NB4 (cell line): Measurements from ENCODE around the gene CASTOR2.
"Not testable (repeated sequence)": the region's sequence is repeated elsewhere in the genome, so short reads cannot be mapped to it uniquely, and the experiment has no call there.

Experiments
- DNase-seq: peaks from one replicate; pipeline ENCODE4 v3.0.0; 2010; ENCODE audit warnings: low read depth
- H3K4me3 ChIP-seq: one replicate; pipeline ENCODE4 v1.5.1; 2011; ENCODE audit warnings: mild to moderate bottlenecking, low read depth, low read length, moderate library complexity
- CTCF ChIP-seq: IDR thresholded peaks from one replicate; pipeline ENCODE4 v1.5.1; 2012; ENCODE audit warnings: low read depth, low read length
- MAX ChIP-seq: IDR thresholded peaks from 2 replicates; pipeline ENCODE4 v1.6.1; 2011; ENCODE audit warnings: low read depth, low read length
- MYC ChIP-seq: IDR thresholded peaks from 2 replicates; pipeline ENCODE4 v1.6.1; 2011; ENCODE audit warnings: low read depth, low read length
- POLR2A ChIP-seq: IDR thresholded peaks from 2 replicates; pipeline ENCODE4 v1.6.1; 2011; ENCODE audit warnings: mild to moderate bottlenecking; ENCODE audit not compliant: insufficient read length; ENCODE audit errors: extremely low read depth

CASTOR2 gene

GRCh38 chr7:75066521-75066920, 102.0 kb downstream of the CASTOR2 start:
- no peak overlapping the region for H3K4me3 ChIP-seq
- DNase-seq: no peak
- no peak for TF ChIP-seq MYC

- H3K4me3 ChIP-seq: peak overlapping the region; percentile 93
- DNase-seq: no peak
- TF ChIP-seq CTCF (no peak), MYC (no peak), POLR2A (no peak), MAX (no peak)
Observed at GRCh38 chr7:75072981-75073283, 108.4 kb downstream of the CASTOR2 start.

GRCh38 chr7:75074262-75074641, 109.7 kb downstream of the CASTOR2 start:
- DNase-seq: not testable (repeated sequence)
- H3K4me3 ChIP-seq: peak overlapping the region; percentile 93
